Endodermal cell (in vitro differentiated cells): ENCODE data around the gene ASPHD1. TPM values are rescaled to one million over a fixed set of nuclear protein-coding genes. Genes with fewer than 3 reads are reported as not detected.
"Not testable (repeated sequence)": the region's sequence is repeated elsewhere in the genome, so short reads cannot be mapped to it uniquely, and the experiment has no call there.

Source experiments
- DNase-seq: peaks from one replicate; pipeline ENCODE4 v3.0.0-alpha.2; 2017
- H3K27ac ChIP-seq: 2 replicates; pipeline ENCODE4 v1.5.1; 2013; ENCODE audit warnings: mild to moderate bottlenecking, low read depth, low read length, moderate library complexity
- H3K27me3 ChIP-seq: 2 replicates; pipeline ENCODE4 v1.6.1; 2013; ENCODE audit warnings: mild to moderate bottlenecking, low read length, moderate library complexity; ENCODE audit not compliant: insufficient read depth, control insufficient read depth, poor library complexity, severe bottlenecking
- H3K36me3 ChIP-seq: 2 replicates; pipeline ENCODE4 v1.7.0; 2013; ENCODE audit warnings: mild to moderate bottlenecking, low read length, moderate library complexity; ENCODE audit not compliant: control insufficient read depth, insufficient read depth
- H3K4me1 ChIP-seq: one replicate; pipeline ENCODE4 v1.7.0; 2013; ENCODE audit warnings: low read length; ENCODE audit not compliant: control insufficient read depth, insufficient read depth
- H3K4me3 ChIP-seq: 2 replicates; pipeline ENCODE4 v1.5.1; 2013; ENCODE audit warnings: mild to moderate bottlenecking, low read length, moderate library complexity
- H3K9ac ChIP-seq: 2 replicates; pipeline ENCODE4 v1.6.1; 2013; ENCODE audit warnings: mild to moderate bottlenecking, low read length, moderate library complexity; ENCODE audit not compliant: poor library complexity, severe bottlenecking; ENCODE audit errors: extremely low read depth
- H3K9me3 ChIP-seq: 2 replicates; pipeline ENCODE4 v1.6.1; 2013; ENCODE audit warnings: mild to moderate bottlenecking, low read length, moderate library complexity; ENCODE audit not compliant: control insufficient read depth
- H3K27ac Mint-ChIP-seq: 2 replicates; pipeline ENCODE4 v1.8.0; 2020; ENCODE audit warnings: mixed read lengths
- H3K27me3 Mint-ChIP-seq: 2 replicates; pipeline ENCODE4 v1.8.0; 2021; ENCODE audit warnings: mild to moderate bottlenecking, mixed read lengths; ENCODE audit not compliant: insufficient read depth
- H3K36me3 Mint-ChIP-seq: 2 replicates; pipeline ENCODE4 v1.8.0; 2020; ENCODE audit warnings: low read depth, mixed read lengths
- H3K4me1 Mint-ChIP-seq: 2 replicates; pipeline ENCODE4 v1.8.0; 2020; ENCODE audit warnings: mixed read lengths
- H3K4me3 Mint-ChIP-seq: 2 replicates; pipeline ENCODE4 v1.8.0; 2020; ENCODE audit warnings: mild to moderate bottlenecking, moderate library complexity, mixed read lengths
- H3K9me3 Mint-ChIP-seq: 2 replicates; pipeline ENCODE4 v1.8.0; 2020; ENCODE audit warnings: mild to moderate bottlenecking, mixed read lengths
- CTCF ChIP-seq: fragments of 200-600 bp; sonication (generic); conservative IDR thresholded peaks from 2 replicates; pipeline ENCODE4 v1.5.0; 2021; ENCODE audit warnings: antibody characterized with exemption, mild to moderate bottlenecking
- WGBS, 2 experiments: methylation state at CpG; one replicate each; pipeline versions ENCODE4 v1.1.5 to v1.1.7; 2013; ENCODE audit warnings: missing lambda C conversion rate in 2 of 2, mixed read lengths in 1 of 2; ENCODE audit not compliant: insufficient coverage in 1 of 2, insufficient read length in 1 of 2; 5-methylcytosine and 5-hydroxymethylcytosine counted together
- total RNA-seq, 2 donors: library from RNA; stranded (reverse); fragmentation: NEBNext Ultra II Directional in 1 of 2; extraction: Animal tissue kit (Norgen Biotek cat#: 25700) in 1 of 2; gene quantifications; 2 replicates in 1 of 2; 3 replicates in 1 of 2; pipeline ENCODE4 v1.2.1, GENCODE V29; 2021

Gene ASPHD1
- total RNA-seq, 2 donors from 2014 or later, result 6.1 to 8.7 TPM

- Histone ChIP-seq H3K27ac (no peak overlapping the region), H3K9ac (no peak overlapping the region), H3K4me3 (no peak overlapping the region), H3K4me1 (no peaks in the 10 kb centered on the region), H3K36me3 (peaks cover 4% of the 10 kb centered on the region), H3K9me3 (no peaks in the 10 kb centered on the region), H3K27me3 (no peaks in the 10 kb centered on the region)
- H3K4me3 Mint-ChIP-seq, result no peak overlapping the region
- no peaks in the 10 kb centered on the region for H3K27me3 Mint-ChIP-seq
- peaks cover 4% of the 10 kb centered on the region for H3K4me1 Mint-ChIP-seq
- 52 to 55% methylated on average over 1 of the region's 2 CpGs for WGBS, 2 experiments
- TF ChIP-seq CTCF, result no peak
- H3K27ac Mint-ChIP-seq, result no peak overlapping the region
- peaks cover 14% of the 10 kb centered on the region for H3K36me3 Mint-ChIP-seq
- no peak for DNase-seq
- no peaks in the 10 kb centered on the region for H3K9me3 Mint-ChIP-seq
Observed at GRCh38 chr16:29907973-29908372, 7.7 kb downstream of the ASPHD1 start.

GRCh38 chr16:29908719-29909220, 8.5 kb downstream of the ASPHD1 start:
- H3K36me3 Mint-ChIP-seq, result peaks cover 13% of the 10 kb centered on the region
- Histone ChIP-seq H3K36me3 (peaks cover 4% of the 10 kb centered on the region), H3K4me3 (no peak overlapping the region), H3K27ac (no peak overlapping the region), H3K9me3 (no peaks in the 10 kb centered on the region), H3K27me3 (no peaks in the 10 kb centered on the region), H3K9ac (no peak overlapping the region), H3K4me1 (no peaks in the 10 kb centered on the region)
- WGBS, 2 experiments, result 100% methylated on average over 1 of the region's 2 CpGs; no CpG with 5 or more reads in 1 of the 2 experiments
- no peak overlapping the region for H3K27ac Mint-ChIP-seq
- no peak for DNase-seq
- no peaks in the 10 kb centered on the region for H3K9me3 Mint-ChIP-seq
- H3K4me1 Mint-ChIP-seq, result peaks cover 4% of the 10 kb centered on the region
- no peaks in the 10 kb centered on the region for H3K27me3 Mint-ChIP-seq
- no peak overlapping the region for H3K4me3 Mint-ChIP-seq
- no peak for TF ChIP-seq CTCF

GRCh38 chr16:29909391-29909790, 9.1 kb downstream of the ASPHD1 start:
- Mint-ChIP-seq H3K36me3 (peaks cover 17% of the 10 kb centered on the region), H3K4me1 (peaks cover 4% of the 10 kb centered on the region), H3K9me3 (no peaks in the 10 kb centered on the region), H3K4me3 (no peak overlapping the region), H3K27me3 (no peaks in the 10 kb centered on the region), H3K27ac (no peak overlapping the region)
- Histone ChIP-seq H3K27ac (no peak overlapping the region), H3K9me3 (no peaks in the 10 kb centered on the region), H3K4me3 (no peak overlapping the region), H3K9ac (no peak overlapping the region), H3K36me3 (peaks cover 4% of the 10 kb centered on the region), H3K27me3 (no peaks in the 10 kb centered on the region), H3K4me1 (no peaks in the 10 kb centered on the region)
- 91 to 100% methylated on average over 2 of the region's 2 CpGs for WGBS, 2 experiments
- DNase-seq, result no peak
- no peak for TF ChIP-seq CTCF

GRCh38 chr16:29909851-29910250, 9.6 kb downstream of the ASPHD1 start:
- not testable (repeated sequence) for H3K9me3 Mint-ChIP-seq, H3K27me3 Mint-ChIP-seq, H3K4me1 Mint-ChIP-seq, H3K4me3 Mint-ChIP-seq, H3K27me3 ChIP-seq, H3K36me3 ChIP-seq, H3K27ac Mint-ChIP-seq, H3K27ac ChIP-seq, H3K4me3 ChIP-seq, H3K9ac ChIP-seq, H3K9me3 ChIP-seq, H3K4me1 ChIP-seq, DNase-seq
- peaks cover 16% of the 10 kb centered on the region for H3K36me3 Mint-ChIP-seq
- 67 to 85% methylated on average over 3 to 6 of the region's 6 CpGs for WGBS, 2 experiments
